ENCODE data around the gene CENPVL3.
"Not testable (repeated sequence)": the region's sequence is repeated elsewhere in the genome, so short reads cannot be mapped to it uniquely, and the experiment has no call there.

CENPVL3 gene

DNA sequence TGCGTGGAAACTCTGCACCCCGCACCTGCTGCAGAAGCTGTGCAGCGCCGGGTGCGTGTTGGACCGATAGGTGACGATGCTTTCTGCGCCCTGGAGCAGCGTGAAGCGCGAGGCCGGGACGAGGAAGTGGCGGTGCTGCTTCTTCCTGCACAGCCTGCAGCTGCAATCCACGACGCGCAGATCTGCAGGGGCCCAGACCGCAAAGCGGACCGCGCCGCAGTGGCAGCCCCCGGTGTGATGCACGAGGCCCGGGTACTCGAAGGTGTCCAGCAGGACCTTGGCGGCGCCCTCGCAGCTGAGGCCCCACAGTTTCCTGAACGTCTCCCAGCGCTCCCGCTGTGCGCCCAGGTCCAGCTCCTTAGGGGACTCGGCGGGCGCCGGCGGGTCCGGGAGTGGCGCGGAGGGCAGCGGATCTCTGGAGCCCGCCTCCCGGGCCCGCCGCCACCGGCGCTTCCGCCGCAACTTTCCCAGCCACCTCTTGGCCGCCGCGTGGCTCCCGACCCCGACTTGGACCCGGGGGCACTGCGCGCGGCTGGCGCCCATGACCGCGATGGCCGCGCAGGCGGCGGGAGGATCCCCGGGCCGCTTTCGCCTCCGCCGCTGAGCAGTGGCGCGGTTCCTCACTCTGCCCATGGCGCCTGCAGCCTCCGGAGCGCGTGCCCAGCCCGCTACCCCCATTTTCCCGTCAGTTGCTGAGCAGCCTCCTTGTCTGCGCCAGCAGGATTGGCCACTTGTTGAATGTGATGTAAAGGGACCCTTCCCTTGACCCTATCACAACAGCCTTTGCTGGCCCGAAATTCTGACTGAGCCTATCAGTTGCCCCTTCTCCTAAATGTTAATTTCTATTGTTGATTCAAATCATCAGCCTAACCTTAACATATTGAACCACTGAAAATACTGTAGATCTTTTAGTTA lies at the start of gene CENPVL3:
Gene CENPVL3, minus strand, starts transcription at position 672 of the 915 bp plus-strand sequence. Its CDS starts 39 bp downstream, at position 633.
- DNase-seq (ENCODE audit: low read depth), result peak; percentile 10
- not testable (repeated sequence) for H3K4me3 ChIP-seq (ENCODE audit: low read length)

DNA sequence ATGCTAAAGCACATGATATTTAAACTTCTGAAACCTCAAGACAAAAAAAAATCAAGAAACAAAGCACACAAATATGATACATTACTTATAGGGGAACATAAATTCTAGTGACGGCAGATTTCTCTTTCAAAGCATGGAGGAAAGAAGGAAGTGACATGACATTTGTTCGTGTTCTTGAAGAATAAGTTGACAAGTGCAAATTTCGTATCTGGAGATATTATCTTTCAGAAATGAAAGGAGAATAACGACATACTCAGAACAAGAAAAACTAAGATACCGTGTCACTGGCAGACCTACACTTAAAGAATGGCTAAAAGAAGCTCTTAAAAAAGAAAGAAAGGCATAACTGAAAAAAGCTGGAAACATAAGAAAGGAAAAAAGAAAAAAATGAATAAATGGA lies 47.3 kb upstream of the CENPVL3 start:
- H3K4me3 ChIP-seq (ENCODE audit: low read length), result no peak overlapping the region
- DNase-seq (ENCODE audit: low read depth), result no peak
- TF ChIP-seq, protein P1, sequence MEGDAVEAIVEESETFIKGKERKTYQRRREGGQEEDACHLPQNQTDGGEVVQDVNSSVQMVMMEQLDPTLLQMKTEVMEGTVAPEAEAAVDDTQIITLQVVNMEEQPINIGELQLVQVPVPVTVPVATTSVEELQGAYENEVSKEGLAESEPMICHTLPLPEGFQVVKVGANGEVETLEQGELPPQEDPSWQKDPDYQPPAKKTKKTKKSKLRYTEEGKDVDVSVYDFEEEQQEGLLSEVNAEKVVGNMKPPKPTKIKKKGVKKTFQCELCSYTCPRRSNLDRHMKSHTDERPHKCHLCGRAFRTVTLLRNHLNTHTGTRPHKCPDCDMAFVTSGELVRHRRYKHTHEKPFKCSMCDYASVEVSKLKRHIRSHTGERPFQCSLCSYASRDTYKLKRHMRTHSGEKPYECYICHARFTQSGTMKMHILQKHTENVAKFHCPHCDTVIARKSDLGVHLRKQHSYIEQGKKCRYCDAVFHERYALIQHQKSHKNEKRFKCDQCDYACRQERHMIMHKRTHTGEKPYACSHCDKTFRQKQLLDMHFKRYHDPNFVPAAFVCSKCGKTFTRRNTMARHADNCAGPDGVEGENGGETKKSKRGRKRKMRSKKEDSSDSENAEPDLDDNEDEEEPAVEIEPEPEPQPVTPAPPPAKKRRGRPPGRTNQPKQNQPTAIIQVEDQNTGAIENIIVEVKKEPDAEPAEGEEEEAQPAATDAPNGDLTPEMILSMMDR (conservative IDR thresholded peaks at IDR 0.05; ENCODE audit: low read depth, low read length), result no peak

DNA sequence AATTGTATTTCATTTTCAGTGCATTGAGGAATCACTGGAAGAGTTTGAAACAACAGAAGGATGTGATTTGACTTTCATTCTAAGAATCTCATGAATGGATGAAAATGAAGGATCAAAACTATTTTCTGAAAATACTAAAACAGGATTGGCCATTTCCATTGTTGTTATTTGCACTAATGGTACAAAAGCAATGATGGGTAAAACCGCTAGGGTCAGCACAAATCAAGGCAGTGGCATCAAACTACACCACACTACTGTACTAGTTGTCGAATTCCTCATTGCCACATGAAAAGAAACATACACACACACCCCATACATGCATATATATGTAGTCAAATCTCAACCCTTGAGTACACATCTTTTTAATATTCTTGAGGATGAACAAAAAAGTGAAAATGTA lies 24.7 kb upstream of the CENPVL3 start:
- no peak for DNase-seq (ENCODE audit: low read depth)
- TF ChIP-seq, protein P1 (conservative IDR thresholded peaks at IDR 0.05; ENCODE audit: low read depth, low read length), result no peak

DNA sequence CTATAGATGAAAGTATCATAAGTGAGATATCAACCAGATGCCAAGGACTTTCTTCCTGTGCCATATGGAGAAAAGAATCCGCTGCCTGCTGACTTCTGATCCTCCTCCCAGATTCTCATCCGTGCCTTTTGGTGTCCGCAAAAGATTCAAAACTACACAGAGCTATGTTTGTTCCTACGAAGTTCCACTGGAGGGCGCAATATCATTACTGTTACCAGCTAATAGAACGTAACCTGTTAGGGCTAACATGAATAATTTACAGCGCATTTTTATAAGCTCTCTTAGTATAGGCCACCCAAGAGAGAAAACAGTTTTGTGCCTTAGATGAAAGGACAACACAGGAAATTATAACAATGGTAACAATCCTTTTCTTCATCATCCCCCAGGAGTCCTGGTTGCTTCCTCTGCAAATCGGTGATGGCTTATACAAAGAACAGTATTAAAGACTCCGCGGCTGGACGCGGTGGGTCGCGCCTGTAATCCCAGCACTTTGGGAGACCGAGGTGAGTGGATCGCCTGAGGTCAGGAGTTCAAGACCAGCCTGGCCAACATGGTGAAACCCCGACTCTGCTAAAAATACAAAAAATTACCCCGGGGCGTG lies 22.8 kb upstream of the CENPVL3 start:
- DNase-seq (ENCODE audit: low read depth), result peak; percentile 13
- no peak overlapping the region for H3K4me3 ChIP-seq (ENCODE audit: low read length)
- TF ChIP-seq, protein P1 (conservative IDR thresholded peaks at IDR 0.05; ENCODE audit: low read depth, low read length), result peak; percentile 52

More for the DNA sequence above, 24.7 kb upstream of the CENPVL3 start:
- no peak overlapping the region for H3K4me3 ChIP-seq (ENCODE audit: low read length)

DNA sequence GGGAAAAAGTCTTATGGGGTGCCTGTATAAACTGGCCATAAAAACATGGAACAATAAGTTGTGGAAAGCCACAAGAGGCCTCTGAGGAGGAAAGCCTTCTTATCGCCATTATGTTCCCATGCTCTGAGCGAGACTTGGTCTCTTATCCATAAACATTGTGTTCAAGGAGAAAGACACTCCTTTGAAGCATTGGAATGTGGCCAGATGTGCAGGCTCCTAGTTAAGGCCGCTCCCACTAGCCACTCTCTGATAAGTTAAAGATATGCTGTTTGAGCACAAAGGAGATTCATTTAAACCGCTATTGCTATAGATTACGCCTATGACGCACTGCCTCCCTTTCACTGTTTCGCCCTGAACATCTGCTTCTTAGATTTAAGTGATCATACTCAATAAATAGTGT lies 17.8 kb upstream of the CENPVL3 start:
- not testable (repeated sequence) for H3K4me3 ChIP-seq (ENCODE audit: low read length); DNase-seq (ENCODE audit: low read depth)

DNA sequence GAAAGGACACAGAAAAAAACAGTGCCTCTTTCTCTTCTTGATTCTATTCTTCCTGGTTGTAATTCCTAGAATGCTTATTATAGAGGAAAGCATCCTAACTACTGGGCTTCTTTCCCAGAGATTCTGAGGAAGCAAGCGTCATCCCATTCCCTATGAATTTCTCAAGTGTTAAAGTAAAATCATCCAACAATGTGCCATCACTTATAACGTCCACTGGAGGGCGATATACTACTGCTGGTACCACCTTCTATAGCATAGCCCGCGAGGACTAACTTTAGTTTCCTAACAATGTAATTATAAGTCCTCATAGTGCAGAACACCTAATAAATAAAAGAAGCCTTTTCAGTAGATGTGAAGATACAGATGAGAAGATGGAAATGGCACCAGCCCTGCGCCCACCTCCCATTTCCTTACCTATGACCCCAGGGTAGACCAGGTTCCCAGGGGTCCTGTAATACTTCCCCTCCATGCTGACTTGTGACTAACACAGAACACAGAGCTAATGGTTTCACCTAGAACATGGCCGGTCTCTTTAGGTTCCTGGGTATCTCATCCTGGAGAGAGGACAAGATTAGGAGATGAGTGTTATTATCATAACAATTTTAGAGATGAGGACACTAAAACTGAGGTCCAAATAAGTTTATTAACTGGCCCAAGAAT lies 4.2 kb downstream of the CENPVL3 start:
- DNase-seq (ENCODE audit: low read depth), result no peak
- TF ChIP-seq, protein P1 (conservative IDR thresholded peaks at IDR 0.05; ENCODE audit: low read depth, low read length), result peak; percentile 69
- no peak overlapping the region for H3K4me3 ChIP-seq (ENCODE audit: low read length)

DNA sequence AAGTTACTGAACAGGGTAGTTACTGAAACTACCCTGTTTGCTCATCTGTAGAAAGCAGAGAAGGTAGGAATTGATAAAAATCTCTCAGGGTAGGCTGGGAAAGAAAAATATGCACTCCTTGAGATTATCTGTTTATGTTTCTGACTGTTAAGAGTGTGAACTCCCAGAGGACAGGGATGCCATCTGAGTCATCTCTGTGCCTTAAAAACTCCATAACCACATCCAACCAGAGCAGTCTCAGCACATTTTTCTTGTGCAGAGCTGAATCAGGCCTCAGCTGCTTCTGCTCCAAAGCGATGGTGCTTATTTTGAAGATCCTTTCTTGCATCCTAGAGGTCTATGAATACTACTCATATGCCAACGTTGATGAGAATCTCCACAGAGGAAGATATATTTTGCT lies 9.9 kb downstream of the CENPVL3 start:
- TF ChIP-seq, protein P1 (conservative IDR thresholded peaks at IDR 0.05; ENCODE audit: low read depth, low read length), result no peak
- DNase-seq (ENCODE audit: low read depth), result no peak
- H3K4me3 ChIP-seq (ENCODE audit: low read length), result no peak overlapping the region

All from retinal pigment epithelial cell (primary cell).